Panc1 (cell line): ENCODE results near the gene PPP1R1C. TPM values are rescaled to one million over a fixed set of nuclear protein-coding genes. Genes with fewer than 3 reads are reported as not detected.

Source experiments
- ATAC-seq: fragments of 200-7000 bp; cut with Tn5 transposase; 2 replicates; pipeline ENCODE4 v1.9.1; 2020; ENCODE audit warnings: mild to moderate bottlenecking, moderate library complexity
- BruUV-seq: library from RNA; stranded (reverse); fragments of 400-500 nt; replicated peaks from 2 replicates; lab custom pipeline; 2021; lab: Mats Ljungman, UMichigan
- CTCF ChIA-PET: fragments of 300-600 bp; sonication (Branson Sonifier 250); formaldehyde crosslinking; loops from one replicate; lab custom pipeline; 2022; ENCODE audit warnings: antibody characterized with exemption; lab: Charles Lee
- POLR2A ChIA-PET: fragments of 300-600 bp; sonication (Branson Sonifier 250); formaldehyde crosslinking; loops from one replicate; lab custom pipeline; 2022; ENCODE audit warnings: antibody characterized with exemption; lab: Charles Lee
- DNase-seq: peaks from one replicate; pipeline ENCODE4 v3.0.0-alpha.2; 2010; ENCODE audit warnings: low read depth, low spot score
- H3K27ac ChIP-seq: 2 replicates; pipeline ENCODE4 v1.5.1; 2011; ENCODE audit warnings: mild to moderate bottlenecking, low read length, inconsistent platforms
- H3K27me3 ChIP-seq: fragments of 200-500 bp; sonication (Bioruptor generic); 2 replicates; pipeline ENCODE4 v1.6.0; 2014; ENCODE audit warnings: low read length, inconsistent platforms; ENCODE audit not compliant: control insufficient read depth, insufficient read depth
- H3K36me3 ChIP-seq: fragments of 200-500 bp; sonication (Bioruptor generic); 2 replicates; pipeline ENCODE4 v1.5.1; 2014; ENCODE audit warnings: inconsistent platforms, mild to moderate bottlenecking, low read length, moderate library complexity; ENCODE audit not compliant: control insufficient read depth, insufficient read depth
- H3K4me1 ChIP-seq: 2 replicates; pipeline ENCODE4 v1.5.1; 2011; ENCODE audit warnings: inconsistent platforms, mild to moderate bottlenecking, low read length, moderate library complexity; ENCODE audit not compliant: control insufficient read depth, insufficient read depth
- H3K4me3 ChIP-seq, 2 experiments: 2 replicates each; pipeline ENCODE4 v1.5.1; 2011 to 2012; ENCODE audit warnings: low read depth in 2 of 2, low read length in 2 of 2, mild to moderate bottlenecking in 2 of 2, inconsistent platforms in 1 of 2, moderate library complexity in 1 of 2
- H3K9me3 ChIP-seq: fragments of 200-500 bp; sonication (Bioruptor generic); 2 replicates; pipeline ENCODE4 v1.5.1; 2014; ENCODE audit warnings: low read depth, mild to moderate bottlenecking, inconsistent platforms, low read length, moderate library complexity; ENCODE audit not compliant: control insufficient read depth, insufficient read depth
- POLR2AphosphoS5 ChIP-seq: IDR thresholded peaks from 2 replicates; pipeline ENCODE4 v1.6.1; 2012; ENCODE audit warnings: mild to moderate bottlenecking, low read depth, low read length, moderate library complexity
- SIN3A ChIP-seq: IDR thresholded peaks from 2 replicates; pipeline ENCODE4 v1.6.1; 2012; ENCODE audit warnings: low read depth, mild to moderate bottlenecking, low read length, moderate library complexity, borderline replicate concordance; ENCODE audit not compliant: insufficient read depth
- TCF7L2 ChIP-seq: IDR thresholded peaks from 2 replicates; pipeline ENCODE4 v1.6.1; 2011; ENCODE audit warnings: mild to moderate bottlenecking, low read depth, low read length, inconsistent platforms
- in situ Hi-C: cut with HindIII; loops from 2 replicates; pipeline ENCODE4 v1.10.0; 2016; ENCODE audit warnings: low sequenced_read_pairs, low pct_unique_long_range_greater_than_20kb
- intact Hi-C: fragments of 100-400 bp; cut with micrococcal nuclease; formaldehyde crosslinking; loops from one replicate; pipeline ENCODE4 v1.10.0; 2022; ENCODE audit not compliant: unreplicated experiment
- total RNA-seq: library from RNA; stranded (reverse); gene quantifications from one replicate; pipeline ENCODE4 v1.2.1, GENCODE V29; 2021; ENCODE audit not compliant: unreplicated experiment
- TF ChIP-seq, protein P1 (sequence below), 2 experiments: IDR thresholded peaks; 2 replicates each; pipeline ENCODE4 v1.6.1; 2011 to 2012; ENCODE audit warnings: low read depth in 2 of 2, control low read depth in 1 of 2, low read length in 1 of 2, mild to moderate bottlenecking in 1 of 2, moderate library complexity in 1 of 2; ENCODE audit not compliant: insufficient read depth in 1 of 2
- TF ChIP-seq, protein P2 (sequence below): fragments of 450-650 bp; IDR thresholded peaks from 2 replicates; pipeline ENCODE4 v1.5.1; 2017; ENCODE audit warnings: mild to moderate bottlenecking

PPP1R1C gene
- total RNA-seq, 1 experiment from 2014 or later, result 2.6 TPM

DNA sequence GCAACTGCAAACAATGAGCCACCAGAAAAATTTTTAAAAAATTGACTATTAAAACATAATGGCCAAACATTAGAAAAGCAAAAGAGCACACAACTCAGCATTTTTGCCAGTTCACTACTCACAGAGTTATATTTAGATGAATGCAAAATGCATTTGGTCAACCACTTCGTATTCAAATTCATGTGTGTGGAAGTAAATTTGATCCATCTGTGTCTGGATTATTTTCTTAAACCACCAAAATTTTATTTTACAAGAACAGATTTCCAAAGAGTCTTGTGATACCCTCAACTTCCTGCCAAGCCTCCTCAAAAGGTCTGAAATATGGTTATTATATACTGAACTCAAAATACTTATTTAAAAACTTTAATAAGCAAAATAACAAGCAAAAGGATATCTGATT is 57.4 kb downstream of the PPP1R1C start:
- POLR2A ChIA-PET, result no interaction called here
- TF ChIP-seq POLR2AphosphoS5 (no peak), TCF7L2 (no peak), SIN3A (no peak)
- TF ChIP-seq, protein P1, sequence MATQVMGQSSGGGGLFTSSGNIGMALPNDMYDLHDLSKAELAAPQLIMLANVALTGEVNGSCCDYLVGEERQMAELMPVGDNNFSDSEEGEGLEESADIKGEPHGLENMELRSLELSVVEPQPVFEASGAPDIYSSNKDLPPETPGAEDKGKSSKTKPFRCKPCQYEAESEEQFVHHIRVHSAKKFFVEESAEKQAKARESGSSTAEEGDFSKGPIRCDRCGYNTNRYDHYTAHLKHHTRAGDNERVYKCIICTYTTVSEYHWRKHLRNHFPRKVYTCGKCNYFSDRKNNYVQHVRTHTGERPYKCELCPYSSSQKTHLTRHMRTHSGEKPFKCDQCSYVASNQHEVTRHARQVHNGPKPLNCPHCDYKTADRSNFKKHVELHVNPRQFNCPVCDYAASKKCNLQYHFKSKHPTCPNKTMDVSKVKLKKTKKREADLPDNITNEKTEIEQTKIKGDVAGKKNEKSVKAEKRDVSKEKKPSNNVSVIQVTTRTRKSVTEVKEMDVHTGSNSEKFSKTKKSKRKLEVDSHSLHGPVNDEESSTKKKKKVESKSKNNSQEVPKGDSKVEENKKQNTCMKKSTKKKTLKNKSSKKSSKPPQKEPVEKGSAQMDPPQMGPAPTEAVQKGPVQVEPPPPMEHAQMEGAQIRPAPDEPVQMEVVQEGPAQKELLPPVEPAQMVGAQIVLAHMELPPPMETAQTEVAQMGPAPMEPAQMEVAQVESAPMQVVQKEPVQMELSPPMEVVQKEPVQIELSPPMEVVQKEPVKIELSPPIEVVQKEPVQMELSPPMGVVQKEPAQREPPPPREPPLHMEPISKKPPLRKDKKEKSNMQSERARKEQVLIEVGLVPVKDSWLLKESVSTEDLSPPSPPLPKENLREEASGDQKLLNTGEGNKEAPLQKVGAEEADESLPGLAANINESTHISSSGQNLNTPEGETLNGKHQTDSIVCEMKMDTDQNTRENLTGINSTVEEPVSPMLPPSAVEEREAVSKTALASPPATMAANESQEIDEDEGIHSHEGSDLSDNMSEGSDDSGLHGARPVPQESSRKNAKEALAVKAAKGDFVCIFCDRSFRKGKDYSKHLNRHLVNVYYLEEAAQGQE (IDR thresholded peaks at IDR 0.05; ENCODE audit: insufficient read depth in 1 of 2, low read depth in 2 of 2, low read length in 1 of 2), result no peak
- TF ChIP-seq, protein P2, sequence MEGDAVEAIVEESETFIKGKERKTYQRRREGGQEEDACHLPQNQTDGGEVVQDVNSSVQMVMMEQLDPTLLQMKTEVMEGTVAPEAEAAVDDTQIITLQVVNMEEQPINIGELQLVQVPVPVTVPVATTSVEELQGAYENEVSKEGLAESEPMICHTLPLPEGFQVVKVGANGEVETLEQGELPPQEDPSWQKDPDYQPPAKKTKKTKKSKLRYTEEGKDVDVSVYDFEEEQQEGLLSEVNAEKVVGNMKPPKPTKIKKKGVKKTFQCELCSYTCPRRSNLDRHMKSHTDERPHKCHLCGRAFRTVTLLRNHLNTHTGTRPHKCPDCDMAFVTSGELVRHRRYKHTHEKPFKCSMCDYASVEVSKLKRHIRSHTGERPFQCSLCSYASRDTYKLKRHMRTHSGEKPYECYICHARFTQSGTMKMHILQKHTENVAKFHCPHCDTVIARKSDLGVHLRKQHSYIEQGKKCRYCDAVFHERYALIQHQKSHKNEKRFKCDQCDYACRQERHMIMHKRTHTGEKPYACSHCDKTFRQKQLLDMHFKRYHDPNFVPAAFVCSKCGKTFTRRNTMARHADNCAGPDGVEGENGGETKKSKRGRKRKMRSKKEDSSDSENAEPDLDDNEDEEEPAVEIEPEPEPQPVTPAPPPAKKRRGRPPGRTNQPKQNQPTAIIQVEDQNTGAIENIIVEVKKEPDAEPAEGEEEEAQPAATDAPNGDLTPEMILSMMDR, result no peak
- DNase-seq (no peak), ATAC-seq (no peak)
- CTCF ChIA-PET, result no interaction called here
- H3K9me3 ChIP-seq, result no peaks in the 10 kb centered on the region
- H3K4me1 ChIP-seq, result no peaks in the 10 kb centered on the region
- no peak overlapping the region for H3K27ac ChIP-seq
- no peaks in the 10 kb centered on the region for H3K36me3 ChIP-seq
- no TSS peak for BruUV-seq
- intact Hi-C loops, result no loop called here
- no peaks in the 10 kb centered on the region for H3K27me3 ChIP-seq
- no peak overlapping the region for H3K4me3 ChIP-seq
- in situ Hi-C loops, result no loop called here

DNA sequence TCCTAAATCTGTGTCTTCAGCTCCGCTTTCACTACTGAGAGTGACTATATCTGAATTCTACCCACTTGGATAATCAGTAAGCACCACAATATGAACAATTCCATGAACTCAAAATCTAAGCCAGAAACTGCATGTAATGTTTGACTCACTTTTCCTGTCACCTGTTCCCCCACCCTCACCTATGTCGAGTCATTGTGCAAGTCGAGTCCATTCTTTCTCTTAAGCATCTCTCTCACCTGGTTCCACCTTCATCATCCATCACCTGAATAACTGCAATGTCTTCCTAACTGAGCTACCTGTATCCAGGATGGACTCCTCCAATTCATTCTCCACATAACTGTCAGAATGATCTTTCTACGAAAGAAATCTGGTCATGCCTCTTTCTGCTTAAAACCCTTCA is 58.2 kb downstream of the PPP1R1C start:
- CTCF ChIA-PET, result no interaction called here
- Histone ChIP-seq H3K4me3 (no peak overlapping the region), H3K9me3 (no peaks in the 10 kb centered on the region), H3K4me1 (no peaks in the 10 kb centered on the region), H3K27me3 (no peaks in the 10 kb centered on the region), H3K27ac (no peak overlapping the region), H3K36me3 (no peaks in the 10 kb centered on the region)
- DNase-seq (no peak), ATAC-seq (no peak)
- no TSS peak for BruUV-seq
- in situ Hi-C loops (no loop called here), intact Hi-C loops (no loop called here)
- no peak for TF ChIP-seq POLR2AphosphoS5
- TF ChIP-seq, protein P1 (IDR thresholded peaks at IDR 0.05; ENCODE audit: insufficient read depth in 1 of 2, low read depth in 2 of 2, low read length in 1 of 2), result no peak
- POLR2A ChIA-PET, result no interaction called here
